GM18907 (cell line): ENCODE results near the gene MEIOB.
"Not testable (repeated sequence)": the region's sequence is repeated elsewhere in the genome, so short reads cannot be mapped to it uniquely, and the experiment has no call there.

Experiments used
- ATAC-seq: cut with Tn5 transposase; IDR thresholded peaks from one replicate; pipeline ENCODE4 v1.9.1; 2021; ENCODE audit warnings: mild to moderate bottlenecking, moderate library complexity; ENCODE audit not compliant: unreplicated experiment

Gene MEIOB

DNA sequence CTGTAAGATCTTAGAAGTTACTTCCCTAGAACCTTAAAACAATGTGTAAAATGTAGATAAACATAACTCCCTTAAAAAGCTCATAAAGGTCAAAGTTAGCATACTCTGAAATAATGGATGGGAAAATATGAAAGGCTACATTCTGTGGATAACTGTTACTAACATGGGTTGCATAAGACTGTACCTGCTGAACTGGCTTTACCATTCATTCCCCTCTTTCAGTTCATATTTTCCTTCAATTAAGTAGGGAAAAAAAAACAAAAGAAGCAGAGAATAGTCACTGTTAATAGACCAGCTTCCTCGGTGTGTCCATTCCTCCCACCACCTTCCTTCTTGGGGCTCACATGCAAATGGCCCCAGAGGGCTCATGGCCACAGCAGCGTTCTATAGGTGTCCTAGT lies 7.5 kb upstream of the MEIOB start:
- ATAC-seq = no peak

DNA sequence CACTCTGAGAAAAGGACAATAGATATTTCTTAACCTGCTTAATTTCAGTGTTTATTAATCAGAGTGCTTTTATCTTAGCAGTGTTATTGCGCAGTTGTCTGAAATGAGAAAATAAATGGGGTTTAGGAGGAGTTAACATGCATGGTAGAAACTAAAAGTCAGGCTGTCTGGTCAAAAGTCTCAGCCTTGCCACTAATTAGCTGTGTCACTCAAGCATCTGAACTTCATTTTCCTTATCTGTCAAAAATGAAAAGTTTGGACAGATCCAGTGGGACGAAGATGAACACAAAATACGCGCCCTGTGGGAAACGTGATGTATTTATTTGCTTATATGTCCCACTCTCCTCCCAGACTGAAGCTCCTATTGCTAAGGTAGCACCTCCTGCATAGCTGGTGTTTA lies 6.3 kb upstream of the MEIOB start:
- no peak for ATAC-seq

GRCh38 chr16:1877804-1878203 lies 5.8 kb upstream of the MEIOB start:
- ATAC-seq = no peak

DNA sequence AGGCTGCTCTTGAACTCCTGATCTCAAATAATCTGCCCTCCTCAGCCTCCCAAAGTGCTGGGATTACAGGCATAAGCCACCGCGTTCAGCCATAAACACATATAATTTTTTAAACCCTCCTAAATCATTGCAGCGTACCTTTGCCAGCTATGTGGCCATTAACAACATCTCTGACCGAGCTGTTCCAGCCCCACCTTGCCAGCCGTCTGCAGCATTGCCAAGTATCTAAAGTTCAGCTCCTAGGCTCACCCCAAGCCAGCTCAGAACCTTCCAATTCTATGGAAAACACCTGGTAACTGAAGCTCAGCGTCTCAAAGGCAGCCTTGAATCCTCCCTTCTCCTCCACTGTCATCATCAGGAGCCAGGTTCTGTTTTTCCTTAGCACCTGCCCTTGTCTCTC lies 5.1 kb upstream of the MEIOB start:
- ATAC-seq = no peak

- ATAC-seq = no peak
Measured at GRCh38 chr16:1876468-1876867, 4.5 kb upstream of the MEIOB start.

GRCh38 chr16:1876066-1876465 lies 4.1 kb upstream of the MEIOB start:
- ATAC-seq = not testable (repeated sequence)

DNA sequence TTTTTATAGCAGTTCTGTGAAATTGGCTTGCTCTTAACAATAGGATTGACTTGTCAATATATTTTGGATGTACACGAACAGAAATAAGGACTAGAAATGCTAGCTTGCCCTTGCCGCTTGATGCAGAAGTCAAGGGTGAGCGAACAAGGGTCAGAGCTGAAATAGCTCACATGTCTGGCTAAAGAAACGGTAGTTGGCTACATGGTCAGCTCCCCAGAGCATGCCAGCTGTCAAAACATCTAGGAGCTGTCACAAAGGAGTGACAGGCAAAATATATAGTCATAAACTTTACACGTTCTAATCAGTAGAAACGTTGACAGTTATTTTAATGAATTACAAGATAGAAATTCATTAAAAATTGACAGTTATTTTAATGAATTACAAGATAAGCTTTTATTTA lies 2.9 kb upstream of the MEIOB start:
- ATAC-seq = no peak

GRCh38 chr16:1870365-1871082 lies 1.4 kb downstream of the MEIOB start:
- no peak for ATAC-seq

DNA sequence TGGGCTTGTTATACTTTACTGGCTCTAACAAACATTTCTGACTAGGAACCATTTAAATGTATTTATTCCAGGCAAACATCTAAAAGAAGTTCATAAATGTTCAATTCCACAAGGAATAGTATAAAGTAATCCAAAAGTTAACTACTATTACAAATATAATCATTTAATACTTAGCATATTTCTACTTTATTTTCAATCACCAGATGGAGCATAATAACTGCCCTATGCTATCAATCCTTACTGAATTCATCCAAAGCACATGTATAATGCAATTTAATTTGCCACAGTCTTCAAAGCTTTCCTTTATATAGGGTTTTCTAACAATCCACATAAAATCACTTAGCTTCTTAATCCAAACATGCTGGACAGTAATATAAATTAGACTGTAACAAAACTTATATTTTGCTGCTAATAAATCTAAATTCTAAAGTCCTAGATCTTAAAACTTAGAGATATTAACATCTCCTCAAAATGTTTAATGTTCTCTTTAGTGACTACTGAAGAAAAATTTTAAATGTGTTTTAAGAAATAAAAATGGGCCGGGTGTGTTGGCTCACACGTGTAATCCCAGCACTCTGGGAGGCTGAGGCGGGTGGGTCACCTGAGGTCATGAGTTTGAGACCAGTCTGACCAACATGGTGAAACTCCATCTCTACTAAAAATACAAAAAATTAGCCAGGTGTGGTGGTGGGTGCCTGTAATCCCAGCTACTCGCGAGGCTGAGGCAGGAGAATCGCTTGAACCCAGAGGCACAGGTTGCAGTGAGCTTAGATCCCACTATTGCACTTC lies 5.9 kb downstream of the MEIOB start:
- no peak for ATAC-seq

DNA sequence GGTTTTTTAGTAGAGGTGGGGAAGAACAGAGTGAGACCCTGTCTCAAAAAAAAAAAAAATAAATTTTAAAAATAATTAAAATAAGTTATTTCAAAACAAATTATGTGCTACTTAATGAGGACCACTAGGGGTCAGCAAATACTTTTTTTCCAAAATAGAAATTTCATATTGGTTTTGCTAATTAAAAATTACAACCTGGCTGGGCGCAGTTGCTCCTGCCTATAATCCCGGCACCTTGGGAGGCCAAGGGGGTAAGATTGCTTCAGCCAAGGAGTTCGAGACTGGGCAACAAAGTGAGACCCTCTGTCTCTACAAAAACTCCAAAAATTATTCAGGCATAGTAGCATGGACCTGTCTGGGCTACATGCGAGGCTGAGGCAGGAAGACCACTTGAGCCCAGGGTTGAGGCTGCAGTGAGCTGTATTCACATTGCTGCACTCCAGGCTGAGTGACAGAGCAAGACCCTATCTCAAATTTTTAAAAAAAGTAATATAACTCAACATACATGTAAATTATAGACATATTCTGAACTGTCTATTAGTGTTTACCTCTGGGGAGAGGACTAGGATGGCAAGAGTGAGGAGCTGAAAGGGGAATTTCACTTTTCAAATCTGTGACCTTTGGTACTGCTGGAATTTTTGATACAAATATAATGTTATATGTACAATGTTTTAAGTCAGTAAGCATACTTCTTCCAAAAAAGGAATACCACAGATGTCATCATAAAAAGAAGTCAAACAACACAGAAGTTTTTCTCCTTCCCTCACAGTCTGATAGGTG lies 8.1 kb downstream of the MEIOB start:
- ATAC-seq = no peak

DNA sequence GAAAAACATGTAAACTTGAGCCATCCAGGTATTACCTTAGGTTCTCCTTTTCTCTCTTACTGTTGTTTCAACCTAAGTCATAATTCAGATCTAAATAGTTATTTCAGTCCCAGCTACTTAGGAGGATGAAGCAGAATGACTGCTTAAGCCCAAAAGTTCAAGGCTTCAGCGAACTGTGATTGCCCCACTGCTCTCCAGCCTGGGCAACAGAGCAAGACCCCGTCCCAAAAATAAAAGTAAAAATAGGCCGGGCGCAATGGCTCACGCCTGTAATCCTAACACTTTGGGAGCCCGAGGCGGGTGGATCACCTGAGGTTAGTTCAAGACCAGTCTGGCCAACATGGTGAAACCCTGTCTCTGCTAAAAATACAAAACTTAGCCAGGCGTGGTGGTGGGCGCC lies 9.6 kb downstream of the MEIOB start:
- ATAC-seq = no peak

GRCh38 chr16:1861730-1862129 lies 10.2 kb downstream of the MEIOB start:
- no peak for ATAC-seq

DNA sequence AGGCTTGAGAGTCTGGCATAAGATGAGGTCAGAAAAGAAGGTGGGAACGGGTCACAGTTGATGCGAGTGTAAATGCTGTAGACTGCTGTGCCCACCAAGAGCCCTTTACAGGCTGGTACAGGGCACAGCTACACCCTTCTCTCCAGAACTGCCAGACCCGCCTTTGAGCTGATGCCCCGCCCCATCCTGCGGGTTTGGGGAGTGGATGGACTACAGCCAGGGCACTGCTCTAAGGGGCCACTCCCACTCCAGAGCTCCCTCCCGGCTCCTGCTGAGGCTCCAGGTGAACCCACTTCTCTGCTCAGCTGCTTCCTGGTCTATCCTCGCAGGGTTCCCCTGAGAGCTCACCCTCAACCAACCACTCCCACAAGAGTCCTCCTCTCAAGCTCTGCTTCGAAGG lies 12.3 kb downstream of the MEIOB start:
- ATAC-seq = no peak

DNA sequence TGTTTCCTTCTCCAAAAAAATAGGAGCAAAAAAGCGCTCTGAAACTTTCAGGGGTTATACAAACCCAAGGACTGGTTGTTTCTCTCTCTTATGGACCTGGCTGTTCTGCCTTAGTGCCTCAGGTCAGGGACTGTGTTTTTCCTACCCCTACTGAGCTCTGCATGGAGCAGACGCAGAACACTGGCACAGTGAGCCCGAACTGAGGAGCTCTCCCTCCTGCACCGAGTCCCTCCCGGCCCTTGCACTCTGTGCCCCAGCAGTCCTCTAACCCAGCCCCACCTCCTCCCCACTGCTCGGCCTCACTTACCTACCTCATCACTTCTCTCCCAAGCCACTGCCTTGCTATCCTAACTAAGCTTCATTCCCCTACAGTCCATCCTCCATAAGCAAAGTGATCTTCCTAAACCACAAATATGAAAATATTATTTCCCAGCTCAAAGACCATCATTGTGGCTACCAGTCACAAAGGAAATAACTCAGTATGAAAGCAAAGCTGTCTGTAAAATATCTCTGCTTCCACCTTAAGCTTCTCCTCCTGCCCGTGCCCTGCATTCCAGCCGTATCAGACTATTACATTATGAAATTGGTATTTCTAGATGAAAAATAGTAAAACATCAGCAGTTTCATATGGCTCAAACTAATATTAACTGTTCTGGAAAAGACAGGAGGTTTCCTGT lies 13.6 kb downstream of the MEIOB start:
- no peak for ATAC-seq

- no peak for ATAC-seq
Measured at GRCh38 chr16:1857433-1858097, 14.4 kb downstream of the MEIOB start.

- no peak for ATAC-seq
Measured at GRCh38 chr16:1851793-1852192, 20.2 kb downstream of the MEIOB start.

DNA sequence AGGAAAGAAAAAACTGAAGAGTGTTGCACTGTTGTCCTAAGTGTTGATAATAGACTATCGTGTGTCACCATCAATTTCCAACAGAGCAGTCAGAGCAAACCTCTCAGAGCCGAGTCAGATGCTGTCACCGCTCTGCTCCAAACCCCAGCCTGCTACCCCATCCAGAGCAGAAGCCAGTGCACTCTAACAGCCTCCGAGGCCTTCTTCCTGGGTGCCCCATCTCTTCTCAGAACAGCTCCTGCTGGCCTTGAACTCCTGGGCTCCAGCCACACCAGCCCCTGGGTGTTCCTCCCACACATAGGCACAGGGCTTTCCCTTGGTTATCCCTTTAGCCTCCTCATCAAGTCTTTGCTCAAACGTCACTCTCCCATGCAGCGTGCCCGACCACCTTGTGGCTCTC lies 21.0 kb downstream of the MEIOB start:
- ATAC-seq = no peak

DNA sequence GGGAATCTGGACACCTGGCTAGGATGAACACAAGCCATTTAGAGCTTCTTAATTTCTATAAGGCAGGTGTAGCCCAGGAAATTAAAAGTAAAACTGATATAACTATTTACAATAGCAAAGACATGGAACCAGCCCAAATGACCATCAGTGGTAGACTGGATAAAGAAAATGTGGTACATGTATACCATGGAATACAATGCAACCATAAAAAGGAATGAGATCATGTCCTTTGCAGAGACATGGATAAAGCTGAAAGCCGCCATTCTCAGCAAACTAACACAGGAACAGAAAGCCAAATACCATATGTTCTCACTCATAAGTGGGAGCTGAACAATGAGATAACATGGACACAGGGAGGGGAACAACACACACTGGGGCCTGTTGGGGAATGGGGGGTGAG lies 25.5 kb downstream of the MEIOB start:
- ATAC-seq = no peak

DNA sequence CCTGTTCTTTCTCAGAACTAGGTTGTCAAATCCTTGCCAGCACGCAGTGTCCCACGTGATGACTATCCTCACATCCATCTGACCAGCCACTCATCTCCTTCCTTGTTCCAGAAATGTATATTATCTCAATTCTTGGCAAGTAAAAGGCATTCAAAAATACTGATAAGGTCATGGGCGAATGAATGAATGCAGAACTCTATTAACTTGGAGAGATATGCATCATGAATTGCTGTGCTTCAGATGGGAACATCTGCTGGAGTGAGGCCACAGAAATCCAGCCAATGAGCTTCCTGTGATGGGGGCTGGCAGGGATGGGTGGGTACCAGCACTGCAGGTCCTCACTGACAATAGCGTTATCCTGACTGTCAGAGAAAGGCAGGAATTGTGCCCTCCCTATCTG lies 26.0 kb downstream of the MEIOB start:
- ATAC-seq = no peak

DNA sequence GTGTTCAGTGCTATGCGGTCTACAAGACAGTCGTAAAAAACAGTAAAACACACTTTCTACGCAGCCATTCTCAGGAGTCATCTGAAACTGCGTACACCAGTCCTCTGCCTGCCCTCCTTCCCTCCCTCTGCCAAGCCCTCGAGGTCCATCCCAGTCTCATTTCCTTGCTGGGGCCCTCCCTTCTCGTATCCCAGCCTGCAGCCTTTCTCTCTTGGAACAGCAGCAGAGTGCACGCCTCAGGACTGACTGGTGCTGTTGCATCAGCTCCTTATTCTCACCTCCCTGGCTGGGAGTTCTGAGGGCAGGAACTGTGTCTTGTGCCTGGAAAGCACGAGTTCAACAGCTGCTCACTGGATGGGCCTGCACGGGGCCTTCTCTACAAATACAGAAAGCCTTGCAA lies 32.4 kb downstream of the MEIOB start:
- ATAC-seq = no peak

- no peak for ATAC-seq
Measured at GRCh38 chr16:1834096-1834495, 37.9 kb downstream of the MEIOB start.
